GM12892 (cell line): ENCODE data around the gene SLC38A3.
"Not testable (repeated sequence)": the region's sequence is repeated elsewhere in the genome, so short reads cannot be mapped to it uniquely, and the experiment has no call there.

ENCODE experiments used
- DNase-seq: peaks from one replicate; pipeline ENCODE4 v3.0.0; 2011; ENCODE audit not compliant: insufficient read length
- FAIRE-seq: peaks from 2 replicates; lab custom pipeline; 2011; peaks lifted over from hg19 to GRCh38; lab: Jason Lieb, UNC
- POLR2A ChIP-seq: IDR thresholded peaks from 2 replicates; pipeline ENCODE4 v1.6.1; 2011; ENCODE audit warnings: low read depth, low read length, control low read depth
- POLR2AphosphoS5 ChIP-seq: IDR thresholded peaks from 2 replicates; pipeline ENCODE4 v1.6.1; 2011; ENCODE audit warnings: low read depth, low read length, control low read depth
- TAF1 ChIP-seq: IDR thresholded peaks from 2 replicates; pipeline ENCODE4 v1.6.1; 2011; ENCODE audit warnings: low read depth, mild to moderate bottlenecking, control low read depth, low read length, borderline replicate concordance

SLC38A3 gene

GRCh38 chr3:50261505-50261904, 56.4 kb downstream of the SLC38A3 start:
- no peak for DNase-seq
- no peak for FAIRE-seq
- TF ChIP-seq TAF1 = no peak
- no peak for TF ChIP-seq POLR2AphosphoS5
- TF ChIP-seq POLR2A = no peak

DNA sequence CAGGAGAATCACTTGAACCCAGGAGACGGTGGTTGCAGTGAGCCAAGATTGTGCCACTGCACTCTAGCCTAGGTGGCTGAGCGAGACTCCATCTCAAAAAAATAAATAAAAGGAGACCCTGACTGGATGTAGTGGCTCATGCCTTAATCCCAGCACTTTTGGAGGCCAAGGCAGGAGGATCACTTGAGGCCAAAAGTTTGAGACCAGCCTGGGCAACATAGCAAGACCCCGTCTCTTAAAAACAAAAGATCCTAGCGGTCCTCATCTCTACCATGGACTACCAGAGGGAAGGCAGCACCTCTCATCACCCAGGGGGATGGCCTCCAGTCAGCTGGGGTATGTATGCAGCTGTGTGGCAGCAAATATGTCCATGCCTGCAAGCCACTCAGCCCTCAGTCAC, 57.1 kb downstream of the SLC38A3 start:
- FAIRE-seq, DNase-seq: not testable (repeated sequence)

GRCh38 chr3:50262778-50263177, 57.7 kb downstream of the SLC38A3 start:
- no peak for DNase-seq
- no peak for TF ChIP-seq POLR2A
- no peak for TF ChIP-seq POLR2AphosphoS5
- no peak for TF ChIP-seq TAF1
- FAIRE-seq = no peak

GRCh38 chr3:50263478-50264382, 58.7 kb downstream of the SLC38A3 start:
- DNase-seq = no peak
- no peak for TF ChIP-seq TAF1
- no peak for TF ChIP-seq POLR2A
- no peak for TF ChIP-seq POLR2AphosphoS5
- FAIRE-seq = no peak

DNA sequence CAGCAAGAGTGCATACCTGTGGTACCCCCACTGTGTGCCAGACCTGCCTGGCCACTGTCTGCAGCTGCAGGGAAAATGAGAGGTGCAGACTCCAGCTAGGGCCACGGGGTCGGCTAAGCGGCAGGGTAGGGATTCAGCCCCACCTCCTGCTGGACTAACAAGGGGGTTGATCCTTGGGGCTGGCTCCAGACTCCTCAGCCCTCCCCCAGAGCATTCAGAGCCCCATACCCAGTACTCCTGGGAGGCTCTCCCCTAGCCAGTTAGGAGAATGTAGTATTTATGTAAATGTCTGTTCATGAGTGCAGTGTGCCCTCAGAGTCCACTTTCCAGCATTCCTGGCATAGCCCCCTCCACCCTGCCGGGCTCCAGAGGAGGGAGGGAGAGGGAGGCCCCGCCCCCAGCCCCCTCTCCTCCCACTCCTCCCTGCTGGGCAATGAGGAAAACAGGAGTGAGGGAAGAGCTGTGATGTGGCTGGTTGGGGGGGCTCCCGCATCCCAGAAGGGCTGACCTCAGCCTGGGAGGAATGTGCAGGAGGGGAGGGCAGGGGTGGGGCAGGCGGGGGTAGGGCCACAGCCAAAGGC, 59.4 kb downstream of the SLC38A3 start:
- DNase-seq = no peak
- no peak for FAIRE-seq
- no peak for TF ChIP-seq POLR2AphosphoS5
- no peak for TF ChIP-seq POLR2A
- no peak for TF ChIP-seq TAF1

- no peak for TF ChIP-seq POLR2AphosphoS5
- TF ChIP-seq POLR2A = no peak
- no peak for TF ChIP-seq TAF1
- DNase-seq = no peak
- FAIRE-seq = no peak
Measured at GRCh38 chr3:50264964-50265485, 60.0 kb downstream of the SLC38A3 start.

GRCh38 chr3:50265571-50265970, 60.5 kb downstream of the SLC38A3 start:
- TF ChIP-seq POLR2AphosphoS5 (no peak), TAF1 (no peak), POLR2A (no peak)
- DNase-seq = no peak
- no peak for FAIRE-seq

GRCh38 chr3:50266017-50266416, 60.9 kb downstream of the SLC38A3 start:
- FAIRE-seq = no peak
- no peak for TF ChIP-seq POLR2A
- TF ChIP-seq TAF1 = no peak
- no peak for TF ChIP-seq POLR2AphosphoS5
- no peak for DNase-seq

DNA sequence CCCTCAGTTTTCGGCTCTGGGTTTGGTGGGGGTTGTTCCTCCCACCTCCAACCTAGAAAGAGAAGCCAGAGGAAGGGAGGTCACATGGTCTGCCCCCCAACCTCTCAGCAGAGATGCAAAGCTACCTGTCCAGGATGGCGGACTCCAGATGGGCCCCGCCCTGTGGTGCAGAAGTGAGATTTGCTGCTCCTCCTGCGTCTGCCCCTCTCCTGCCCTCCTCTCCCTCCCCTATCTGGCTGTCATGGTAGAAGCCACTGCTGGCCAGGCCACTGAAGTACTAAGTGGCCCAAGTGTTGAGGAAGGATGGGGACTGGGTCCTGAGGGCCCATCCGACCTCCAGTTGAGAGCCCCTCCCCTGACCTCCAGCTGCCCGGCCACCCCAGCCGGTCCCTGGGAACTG, 61.8 kb downstream of the SLC38A3 start:
- TF ChIP-seq POLR2A = no peak
- no peak for TF ChIP-seq POLR2AphosphoS5
- no peak for TF ChIP-seq TAF1
- FAIRE-seq (no peak), DNase-seq (no peak)

DNA sequence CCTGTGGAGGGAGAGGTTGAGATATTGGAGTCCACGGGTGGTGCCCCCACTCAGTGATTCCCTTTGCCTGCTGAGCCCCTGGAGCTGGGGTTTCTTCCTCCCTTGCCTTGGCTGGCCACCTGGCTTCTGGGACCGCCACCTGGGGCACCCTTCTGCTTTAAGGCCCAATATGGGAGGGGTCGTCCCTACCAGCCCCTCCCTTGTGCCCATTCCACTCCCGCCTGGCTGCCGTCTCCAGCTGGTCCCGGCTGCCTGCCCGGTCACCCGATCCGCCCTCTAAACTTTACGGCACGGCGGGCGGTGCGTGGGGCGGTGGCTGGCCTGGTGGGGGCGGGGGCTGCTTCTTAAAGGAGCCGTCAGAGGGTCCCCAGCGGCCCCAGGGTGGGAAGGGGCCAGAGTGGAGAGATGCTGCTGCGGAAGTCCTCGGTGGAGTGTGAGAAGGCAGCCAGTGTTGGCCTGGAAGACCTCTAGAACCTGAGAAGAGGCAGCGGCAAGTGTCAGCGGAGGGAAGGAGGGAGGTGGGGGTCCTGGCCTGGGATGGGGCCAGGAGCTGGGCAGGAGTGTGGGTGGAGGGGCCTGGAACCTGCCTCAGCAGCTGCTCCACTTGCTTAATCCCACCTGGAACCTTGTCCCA, 62.3 kb downstream of the SLC38A3 start:
- TF ChIP-seq POLR2A (no peak), TAF1 (no peak), POLR2AphosphoS5 (no peak)
- FAIRE-seq = no peak
- DNase-seq = no peak

DNA sequence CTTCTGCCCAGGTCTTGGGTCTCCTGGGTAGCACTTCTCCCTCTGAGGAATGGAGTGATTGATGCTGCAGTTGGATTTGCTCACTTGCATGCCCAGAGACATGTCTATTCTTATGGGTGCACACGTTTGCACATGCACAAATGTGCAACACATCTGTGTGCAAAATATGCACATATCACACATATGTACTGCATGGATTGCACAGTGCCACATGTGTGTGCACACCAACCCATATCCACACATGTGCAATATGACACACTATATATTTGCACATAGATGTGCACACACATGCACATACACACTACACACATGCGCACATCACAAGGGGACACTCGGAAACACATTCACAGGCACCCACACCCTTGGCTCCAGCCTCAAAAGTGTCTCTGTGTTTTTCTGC, 63.2 kb downstream of the SLC38A3 start:
- FAIRE-seq (no peak), DNase-seq (no peak)
- TF ChIP-seq TAF1 (no peak), POLR2AphosphoS5 (no peak), POLR2A (no peak)

DNA sequence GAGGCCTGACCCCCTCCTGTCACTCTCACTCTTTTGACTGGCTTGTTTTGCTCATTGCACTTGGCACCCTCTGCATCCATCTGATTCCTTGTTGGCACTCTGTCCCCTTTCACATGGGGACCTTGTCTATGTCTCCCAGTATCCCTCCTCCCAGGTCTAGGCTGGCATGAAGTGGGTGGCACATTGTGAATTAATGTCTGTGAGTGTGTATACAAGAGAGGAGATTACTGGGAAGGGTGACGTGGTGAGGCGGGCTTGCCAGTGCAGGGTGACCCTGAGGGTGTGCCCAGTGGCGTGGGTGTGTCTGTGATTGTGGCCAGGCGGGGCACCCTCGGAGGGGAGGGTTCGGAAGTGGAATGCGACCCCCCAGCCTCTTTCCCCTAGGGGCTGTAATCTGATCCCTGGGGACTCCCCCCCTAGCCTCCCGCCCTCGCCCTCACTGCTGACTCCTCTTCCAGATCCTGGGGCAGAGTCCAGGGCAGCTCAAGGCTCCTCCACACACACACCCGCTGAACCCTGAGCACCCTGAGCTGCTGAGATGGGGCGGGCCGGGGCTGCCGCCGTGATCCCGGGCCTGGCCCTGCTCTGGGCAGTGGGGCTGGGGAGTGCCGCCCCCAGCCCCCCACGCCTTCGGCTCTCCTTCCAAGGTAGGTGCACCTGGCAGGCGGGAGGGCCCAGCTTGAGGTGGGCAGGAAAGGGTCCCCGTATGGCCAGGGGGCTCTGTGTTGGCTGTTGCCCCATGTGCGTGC, 63.8 kb downstream of the SLC38A3 start, which contains the start of gene SEMA3B:
Gene SEMA3B (plus strand): TSS at position 445 of the 749 bp plus-strand sequence. CDS start 94 bp downstream, at position 539.
- DNase-seq (no peak), FAIRE-seq (no peak)
- TF ChIP-seq POLR2A = no peak
- no peak for TF ChIP-seq TAF1
- no peak for TF ChIP-seq POLR2AphosphoS5
